Large intestine (tissue), 3 donors: Measurements from ENCODE around the gene CCDC159. TPM values are rescaled to one million over a fixed set of nuclear protein-coding genes. Genes with fewer than 3 reads are reported as not detected.
A peak's percentile ranks its signal among the peaks of the same experiment; 100 is the strongest.

Source experiments
- DNase-seq, 2 donors: peaks; one replicate each; pipeline versions ENCODE4 v3.0.0 to v3.0.0-alpha.2; 2013
- H3K27ac ChIP-seq: one replicate; pipeline ENCODE4 v1.5.1; 2013; ENCODE audit warnings: low read length
- H3K27me3 ChIP-seq: 2 replicates; pipeline ENCODE4 v1.6.1; 2013; ENCODE audit warnings: low read length; ENCODE audit not compliant: control insufficient read depth, insufficient read depth
- H3K36me3 ChIP-seq: 2 replicates; pipeline ENCODE4 v1.6.1; 2013; ENCODE audit warnings: low read length; ENCODE audit not compliant: control insufficient read depth, insufficient read depth
- H3K4me1 ChIP-seq: one replicate; pipeline ENCODE4 v1.6.1; 2013; ENCODE audit warnings: low read length; ENCODE audit not compliant: control insufficient read depth, insufficient read depth
- H3K4me3 ChIP-seq: one replicate; pipeline ENCODE4 v1.5.1; 2013; ENCODE audit warnings: low read length
- H3K9me3 ChIP-seq: one replicate; pipeline ENCODE4 v1.6.1; 2013; ENCODE audit warnings: mild to moderate bottlenecking, low read depth, low read length, moderate library complexity; ENCODE audit not compliant: control insufficient read depth
- WGBS: methylation state at CpG from one replicate; pipeline ENCODE4 v1.1.5; 2013; ENCODE audit warnings: low lambda C conversion rate; ENCODE audit not compliant: insufficient coverage; 5-methylcytosine and 5-hydroxymethylcytosine counted together
- polyA plus RNA-seq: library from polyadenylated mRNA; unstranded; fragments of 120-200 nt; gene quantifications from one replicate; pipeline ENCODE4 v1.2.1, GENCODE V29; 2013

CCDC159 gene
- polyA plus RNA-seq, 1 donor, result 48.0 TPM

GRCh38 chr19:11355160-11356073, 9.1 kb downstream of the CCDC159 start, which contains the start of gene PLPPR2:
Gene PLPPR2 (plus strand): TSS chr19:11355432. CDS start chr19:11357674, 2,242 bp downstream.
- H3K4me1 ChIP-seq, result no peaks in the 10 kb centered on the region
- WGBS, result no CpG with 5 or more reads among the region's 62 CpGs
- DNase-seq, result peak; percentile 75 to 76
- H3K27me3 ChIP-seq, result peaks cover 4% of the 10 kb centered on the region
- H3K36me3 ChIP-seq, result no peaks in the 10 kb centered on the region
- H3K4me3 ChIP-seq, result peak within 1 kb of the TSS; percentile 21
- H3K9me3 ChIP-seq, result no peaks in the 10 kb centered on the region
- no peak within 1 kb of the TSS for H3K27ac ChIP-seq

DNA sequence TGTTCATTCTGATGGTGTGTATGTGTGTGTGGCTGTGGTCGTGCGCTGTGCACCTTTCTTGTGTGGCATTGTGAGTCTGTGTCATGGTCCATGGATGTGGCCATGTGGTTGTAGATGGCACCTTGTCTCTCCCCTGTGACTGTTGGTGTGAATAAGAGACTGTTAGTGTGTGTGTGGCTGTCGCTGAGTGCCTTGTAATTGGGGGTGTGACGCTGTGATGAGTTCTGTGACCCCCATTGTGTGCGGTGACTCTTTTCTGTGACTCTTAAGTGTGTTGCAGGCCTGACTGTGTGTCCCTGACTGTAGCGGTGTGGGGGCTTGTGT, 9.7 kb downstream of the CCDC159 start:
- no peak for DNase-seq
- peaks cover 4% of the 10 kb centered on the region for H3K27me3 ChIP-seq
- no CpG with 5 or more reads among the region's 6 CpGs for WGBS
- H3K36me3 ChIP-seq, result peaks cover 2% of the 10 kb centered on the region
- peaks cover 5% of the 10 kb centered on the region for H3K4me1 ChIP-seq
- peak overlapping the region; percentile 21 for H3K4me3 ChIP-seq
- no peaks in the 10 kb centered on the region for H3K9me3 ChIP-seq
- no peak overlapping the region for H3K27ac ChIP-seq

GRCh38 chr19:11356676-11357550, 10.6 kb downstream of the CCDC159 start:
- Histone ChIP-seq H3K36me3 (peaks cover 2% of the 10 kb centered on the region), H3K4me3 (no peak overlapping the region)

DNA sequence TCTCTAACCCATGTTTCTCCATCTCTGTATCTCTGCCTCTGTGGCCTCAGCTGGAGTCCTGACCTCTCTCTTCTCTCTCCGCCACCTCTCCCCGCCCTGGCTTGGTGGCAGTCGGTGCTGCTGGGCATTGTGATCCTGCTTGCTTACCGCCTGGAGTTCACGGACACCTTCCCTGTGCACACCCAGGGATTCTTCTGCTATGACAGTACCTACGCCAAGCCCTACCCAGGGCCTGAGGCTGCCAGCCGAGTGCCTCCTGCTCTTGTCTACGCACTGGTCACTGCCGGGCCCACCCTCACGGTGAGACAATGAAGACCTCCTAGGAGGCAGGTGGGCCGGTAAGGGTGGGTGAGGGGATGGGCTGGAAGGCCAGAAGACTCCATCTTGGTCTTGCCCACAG, 13.1 kb downstream of the CCDC159 start:
- H3K4me1 ChIP-seq, result peaks cover 21% of the 10 kb centered on the region
- no peaks in the 10 kb centered on the region for H3K9me3 ChIP-seq
- peaks cover 4% of the 10 kb centered on the region for H3K27me3 ChIP-seq
- peaks cover 7% of the 10 kb centered on the region for H3K36me3 ChIP-seq
- no peak overlapping the region for H3K4me3 ChIP-seq
- no CpG with 5 or more reads among the region's 11 CpGs for WGBS
- no peak for DNase-seq
- no peak overlapping the region for H3K27ac ChIP-seq

More at GRCh38 chr19:11356676-11357550, 10.6 kb downstream of the CCDC159 start:
- WGBS, result no CpG with 5 or more reads among the region's 11 CpGs
- no peak overlapping the region for H3K27ac ChIP-seq
- H3K4me1 ChIP-seq, result peaks cover 13% of the 10 kb centered on the region
- no peak for DNase-seq
- H3K9me3 ChIP-seq, result no peaks in the 10 kb centered on the region
- peaks cover 4% of the 10 kb centered on the region for H3K27me3 ChIP-seq

DNA sequence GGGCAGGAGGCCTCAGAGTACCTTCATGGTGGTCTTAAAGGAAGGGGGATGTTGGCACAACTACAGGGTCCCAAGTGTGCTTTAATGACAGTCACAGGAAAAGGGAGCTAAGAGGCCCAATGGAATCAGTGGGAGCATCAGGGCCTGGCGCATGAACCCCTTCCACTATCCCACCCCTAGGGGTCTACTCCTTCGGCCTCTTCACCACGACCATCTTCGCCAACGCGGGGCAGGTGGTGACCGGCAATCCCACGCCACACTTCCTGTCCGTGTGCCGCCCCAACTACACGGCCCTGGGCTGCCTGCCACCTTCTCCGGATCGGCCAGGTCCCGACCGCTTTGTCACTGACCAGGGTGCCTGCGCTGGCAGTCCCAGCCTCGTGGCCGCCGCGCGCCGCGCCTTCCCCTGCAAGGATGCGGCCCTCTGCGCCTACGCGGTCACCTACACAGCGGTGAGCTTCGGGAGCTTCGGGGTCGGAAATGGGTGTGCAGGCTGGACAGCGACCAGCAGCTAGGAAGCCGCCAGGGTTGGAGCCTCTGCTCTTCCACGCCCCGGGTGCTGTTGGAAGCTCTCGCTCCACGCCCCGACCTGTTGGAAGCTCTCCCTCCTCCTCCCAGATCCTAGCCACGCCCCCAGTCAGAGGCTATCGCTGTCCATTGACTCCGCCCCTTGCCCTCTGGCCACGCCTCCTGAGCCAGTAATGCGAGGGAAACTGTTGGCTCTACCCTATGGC, 14.9 kb downstream of the CCDC159 start:
- Histone ChIP-seq H3K36me3 (peaks cover 15% of the 10 kb centered on the region), H3K9me3 (no peaks in the 10 kb centered on the region), H3K4me1 (peaks cover 21% of the 10 kb centered on the region), H3K4me3 (peak overlapping the region; percentile 33), H3K27ac (peak overlapping the region; percentile 45), H3K27me3 (no peaks in the 10 kb centered on the region)
- DNase-seq, result peak; percentile 81 to 88
- WGBS, result no CpG with 5 or more reads among the region's 43 CpGs

GRCh38 chr19:11361771-11362731, 15.7 kb downstream of the CCDC159 start:
- WGBS, result no CpG with 5 or more reads among the region's 35 CpGs
- Histone ChIP-seq H3K36me3 (peaks cover 15% of the 10 kb centered on the region), H3K27ac (peak overlapping the region; percentile 45), H3K4me3 (peak overlapping the region; percentile 33), H3K4me1 (peaks cover 21% of the 10 kb centered on the region), H3K27me3 (no peaks in the 10 kb centered on the region), H3K9me3 (no peaks in the 10 kb centered on the region)
- DNase-seq, result peak in 1 of 2 donors; percentile 81

DNA sequence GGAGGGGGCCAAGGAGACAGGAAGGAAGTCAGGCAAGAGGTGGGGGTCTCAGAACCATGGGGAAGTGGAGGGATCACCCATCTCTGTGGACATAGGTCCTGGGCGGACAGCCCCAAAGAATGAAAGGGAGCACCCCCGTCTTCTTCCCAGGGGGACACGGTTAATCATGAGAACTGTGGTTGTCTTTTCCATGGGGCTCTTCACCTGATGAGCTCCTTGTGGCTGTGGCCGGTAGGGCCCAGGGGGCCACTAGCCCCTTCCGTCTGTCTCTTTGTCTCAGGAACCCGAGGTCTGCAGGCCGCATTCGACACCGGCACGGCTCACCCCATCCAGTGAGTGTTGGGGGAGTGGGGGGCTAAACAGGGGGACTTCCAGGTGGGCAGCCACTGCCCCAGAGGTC, 17.6 kb downstream of the CCDC159 start:
- no peak overlapping the region for H3K4me3 ChIP-seq
- no peaks in the 10 kb centered on the region for H3K9me3 ChIP-seq
- DNase-seq, result no peak
- H3K36me3 ChIP-seq, result peaks cover 19% of the 10 kb centered on the region
- H3K27me3 ChIP-seq, result no peaks in the 10 kb centered on the region
- no peak overlapping the region for H3K27ac ChIP-seq
- H3K4me1 ChIP-seq, result peaks cover 21% of the 10 kb centered on the region
- WGBS, result no CpG with 5 or more reads among the region's 10 CpGs

GRCh38 chr19:11364296-11364904, 18.1 kb downstream of the CCDC159 start:
- WGBS, result no CpG with 5 or more reads among the region's 28 CpGs
- Histone ChIP-seq H3K4me1 (peaks cover 21% of the 10 kb centered on the region), H3K36me3 (peaks cover 19% of the 10 kb centered on the region), H3K4me3 (no peak overlapping the region), H3K27me3 (no peaks in the 10 kb centered on the region), H3K9me3 (no peaks in the 10 kb centered on the region), H3K27ac (no peak overlapping the region)
- DNase-seq, result no peak

DNA sequence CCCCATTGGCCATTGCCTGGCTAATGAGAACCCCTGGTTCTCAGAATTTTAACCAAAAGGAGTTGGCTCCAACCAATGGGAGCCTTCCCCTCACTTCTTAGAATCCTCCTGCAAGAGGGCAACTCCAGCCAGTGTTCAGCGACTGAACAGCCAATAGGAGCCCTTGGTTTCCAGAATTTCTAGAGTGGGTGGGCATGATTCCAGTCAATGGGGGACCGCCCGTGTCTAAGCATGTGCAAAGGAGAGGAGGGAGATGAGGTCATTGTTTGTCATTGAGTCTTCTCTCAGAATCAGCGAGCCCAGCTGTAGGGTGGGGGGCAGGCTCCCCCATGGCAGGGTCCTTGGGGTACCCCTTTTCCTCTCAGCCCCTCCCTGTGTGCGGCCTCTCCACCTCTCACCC, 18.6 kb downstream of the CCDC159 start:
- Histone ChIP-seq H3K4me1 (peaks cover 21% of the 10 kb centered on the region), H3K4me3 (no peak overlapping the region), H3K36me3 (peaks cover 19% of the 10 kb centered on the region), H3K9me3 (no peaks in the 10 kb centered on the region), H3K27ac (no peak overlapping the region), H3K27me3 (no peaks in the 10 kb centered on the region)
- no CpG with 5 or more reads among the region's 5 CpGs for WGBS
- DNase-seq, result no peak
